Neural cell (in vitro differentiated cells): ENCODE measurements around the gene AEBP1. TPM values are rescaled to one million over a fixed set of nuclear protein-coding genes. Genes with fewer than 3 reads are reported as not detected.

Experiments
- H2AFZ ChIP-seq: fragments of 200-600, 300-800 bp; sonication (generic), shearing (Covaris generic); 2 replicates; pipeline ENCODE4 v1.6.0; 2014; ENCODE audit warnings: low read depth, mild to moderate bottlenecking, antibody characterized with exemption, low read length, moderate library complexity
- H3F3A ChIP-seq: fragments of 200-600 bp; shearing (Covaris generic); 2 replicates; pipeline ENCODE4 v1.6.1; 2016; ENCODE audit warnings: mild to moderate bottlenecking, moderate library complexity, mixed read lengths, antibody characterized with exemption, low read length; ENCODE audit not compliant: insufficient read depth, poor library complexity, severe bottlenecking
- H3K27ac ChIP-seq: fragments of 200-600, 300-800 bp; sonication (generic), shearing (Covaris generic); 2 replicates; pipeline ENCODE4 v1.5.1; 2014; ENCODE audit warnings: mild to moderate bottlenecking, low read length, moderate library complexity
- H3K27me3 ChIP-seq: fragments of 300-800, 200-600 bp; sonication (generic), shearing (Covaris generic); 2 replicates; pipeline ENCODE4 v1.6.0; 2014; ENCODE audit warnings: mild to moderate bottlenecking, low read depth, low read length, moderate library complexity; ENCODE audit not compliant: insufficient read depth
- H3K36me3 ChIP-seq: fragments of 300-800, 200-600 bp; sonication (generic), shearing (Covaris generic); 2 replicates; pipeline ENCODE4 v1.5.1; 2014; ENCODE audit warnings: mild to moderate bottlenecking, antibody characterized with exemption, low read length, moderate library complexity; ENCODE audit not compliant: insufficient read depth
- H3K4me2 ChIP-seq: fragments of 300-800, 200-600 bp; sonication (generic), shearing (Covaris generic); 2 replicates; pipeline ENCODE4 v1.6.0; 2014; ENCODE audit warnings: mild to moderate bottlenecking, low read length
- H3K4me3 ChIP-seq: fragments of 300-800, 200-600 bp; sonication (generic), shearing (Covaris generic); 2 replicates; pipeline ENCODE4 v1.5.1; 2014; ENCODE audit warnings: mild to moderate bottlenecking, low read length, moderate library complexity
- H3K79me2 ChIP-seq: fragments of 200-600 bp; shearing (Covaris generic); replicated peaks from 2 replicates; pipeline ENCODE4 v1.6.0; 2014; ENCODE audit warnings: mild to moderate bottlenecking, low read length, moderate library complexity; ENCODE audit not compliant: insufficient read depth
- H3K9ac ChIP-seq: fragments of 300-800, 200-600 bp; sonication (generic), shearing (Covaris generic); 2 replicates; pipeline ENCODE4 v1.6.1; 2016; ENCODE audit warnings: mild to moderate bottlenecking, low read length, mixed read lengths
- H3K9me2 ChIP-seq: fragments of 200-600 bp; shearing (Covaris generic); 2 replicates; pipeline ENCODE4 v1.6.1; 2016; ENCODE audit warnings: mild to moderate bottlenecking, low read length, mixed read lengths; ENCODE audit not compliant: insufficient read depth
- H3K9me3 ChIP-seq: fragments of 200-600, 300-800 bp; sonication (generic), shearing (Covaris generic); 2 replicates; pipeline ENCODE4 v1.6.1; 2016; ENCODE audit warnings: mild to moderate bottlenecking, mixed run types, low read length, moderate library complexity, mixed read lengths
- H4K20me1 ChIP-seq: fragments of 200-600 bp; shearing (Covaris generic); 2 replicates; pipeline ENCODE4 v1.6.1; 2016; ENCODE audit warnings: mild to moderate bottlenecking, mixed run types; ENCODE audit not compliant: insufficient read depth
- EP300 ChIP-seq: fragments of 450-650 bp; conservative IDR thresholded peaks from 2 replicates; pipeline ENCODE4 v1.6.1; 2014; ENCODE audit warnings: antibody characterized with exemption, mild to moderate bottlenecking, moderate library complexity; ENCODE audit not compliant: poor library complexity, severe bottlenecking
- EZH2 ChIP-seq: fragments of 200-600, 300-800 bp; shearing (Covaris generic), sonication (generic); IDR thresholded peaks from 2 replicates; pipeline ENCODE4 v1.6.1; 2014; ENCODE audit warnings: antibody characterized with exemption, low read length, borderline replicate concordance, mild to moderate bottlenecking; ENCODE audit not compliant: insufficient read depth, poor library complexity, severe bottlenecking
- MXI1 ChIP-seq: fragments of 450-650 bp; conservative IDR thresholded peaks from 2 replicates; pipeline ENCODE4 v1.6.1; 2014; ENCODE audit warnings: antibody characterized with exemption, mild to moderate bottlenecking; ENCODE audit not compliant: poor library complexity, severe bottlenecking
- POLR2AphosphoS5 ChIP-seq: IDR thresholded peaks from 2 replicates; pipeline ENCODE4 v1.6.1; 2012
- RAD21 ChIP-seq: fragments of 450-650 bp; conservative IDR thresholded peaks from 2 replicates; pipeline ENCODE4 v1.6.1; 2014; ENCODE audit warnings: antibody characterized with exemption, mild to moderate bottlenecking, moderate library complexity
- SMC3 ChIP-seq: fragments of 450-650 bp; conservative IDR thresholded peaks from 2 replicates; pipeline ENCODE4 v1.6.1; 2014; ENCODE audit warnings: antibody characterized with exemption, mild to moderate bottlenecking, moderate library complexity; ENCODE audit not compliant: poor library complexity
- TAF1 ChIP-seq: IDR thresholded peaks from 2 replicates; pipeline ENCODE4 v1.6.1; 2012; ENCODE audit warnings: low read depth
- polyA plus RNA-seq: library from polyadenylated mRNA; depleted of rRNA; stranded (reverse); fragments of >200 nt; gene quantifications from 2 replicates; pipeline ENCODE4 v1.2.3, GENCODE V29; 2014
- TF ChIP-seq, protein P1 (sequence below): IDR thresholded peaks from 2 replicates; pipeline ENCODE4 v1.6.1; 2012; ENCODE audit warnings: borderline replicate concordance
- TF ChIP-seq, protein P2 (sequence below): fragments of 450-650 bp; IDR thresholded peaks from 2 replicates; pipeline ENCODE4 v1.5.1; 2014; ENCODE audit warnings: antibody characterized with exemption, mild to moderate bottlenecking, moderate library complexity; ENCODE audit not compliant: poor library complexity, severe bottlenecking

Gene AEBP1
- polyA plus RNA-seq, 1 donor from 2014 or later: 0.30 TPM

- Histone ChIP-seq H3K27ac (no peak overlapping the region), H3K9me3 (no peaks in the 10 kb centered on the region), H2AFZ (no peak overlapping the region), H3K9ac (no peak overlapping the region), H3K9me2 (no peaks in the 10 kb centered on the region), H3K4me3 (no peak overlapping the region), H3K27me3 (no peaks in the 10 kb centered on the region), H3K36me3 (no peaks in the 10 kb centered on the region), H3K4me2 (no peak overlapping the region), H3K79me2 (no peaks in the 10 kb centered on the region), H4K20me1 (no peaks in the 10 kb centered on the region), H3F3A (no peaks in the 10 kb centered on the region)
- TF ChIP-seq, protein P1, sequence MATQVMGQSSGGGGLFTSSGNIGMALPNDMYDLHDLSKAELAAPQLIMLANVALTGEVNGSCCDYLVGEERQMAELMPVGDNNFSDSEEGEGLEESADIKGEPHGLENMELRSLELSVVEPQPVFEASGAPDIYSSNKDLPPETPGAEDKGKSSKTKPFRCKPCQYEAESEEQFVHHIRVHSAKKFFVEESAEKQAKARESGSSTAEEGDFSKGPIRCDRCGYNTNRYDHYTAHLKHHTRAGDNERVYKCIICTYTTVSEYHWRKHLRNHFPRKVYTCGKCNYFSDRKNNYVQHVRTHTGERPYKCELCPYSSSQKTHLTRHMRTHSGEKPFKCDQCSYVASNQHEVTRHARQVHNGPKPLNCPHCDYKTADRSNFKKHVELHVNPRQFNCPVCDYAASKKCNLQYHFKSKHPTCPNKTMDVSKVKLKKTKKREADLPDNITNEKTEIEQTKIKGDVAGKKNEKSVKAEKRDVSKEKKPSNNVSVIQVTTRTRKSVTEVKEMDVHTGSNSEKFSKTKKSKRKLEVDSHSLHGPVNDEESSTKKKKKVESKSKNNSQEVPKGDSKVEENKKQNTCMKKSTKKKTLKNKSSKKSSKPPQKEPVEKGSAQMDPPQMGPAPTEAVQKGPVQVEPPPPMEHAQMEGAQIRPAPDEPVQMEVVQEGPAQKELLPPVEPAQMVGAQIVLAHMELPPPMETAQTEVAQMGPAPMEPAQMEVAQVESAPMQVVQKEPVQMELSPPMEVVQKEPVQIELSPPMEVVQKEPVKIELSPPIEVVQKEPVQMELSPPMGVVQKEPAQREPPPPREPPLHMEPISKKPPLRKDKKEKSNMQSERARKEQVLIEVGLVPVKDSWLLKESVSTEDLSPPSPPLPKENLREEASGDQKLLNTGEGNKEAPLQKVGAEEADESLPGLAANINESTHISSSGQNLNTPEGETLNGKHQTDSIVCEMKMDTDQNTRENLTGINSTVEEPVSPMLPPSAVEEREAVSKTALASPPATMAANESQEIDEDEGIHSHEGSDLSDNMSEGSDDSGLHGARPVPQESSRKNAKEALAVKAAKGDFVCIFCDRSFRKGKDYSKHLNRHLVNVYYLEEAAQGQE: no peak
- no peak for TF ChIP-seq POLR2AphosphoS5
- TF ChIP-seq, protein P2, sequence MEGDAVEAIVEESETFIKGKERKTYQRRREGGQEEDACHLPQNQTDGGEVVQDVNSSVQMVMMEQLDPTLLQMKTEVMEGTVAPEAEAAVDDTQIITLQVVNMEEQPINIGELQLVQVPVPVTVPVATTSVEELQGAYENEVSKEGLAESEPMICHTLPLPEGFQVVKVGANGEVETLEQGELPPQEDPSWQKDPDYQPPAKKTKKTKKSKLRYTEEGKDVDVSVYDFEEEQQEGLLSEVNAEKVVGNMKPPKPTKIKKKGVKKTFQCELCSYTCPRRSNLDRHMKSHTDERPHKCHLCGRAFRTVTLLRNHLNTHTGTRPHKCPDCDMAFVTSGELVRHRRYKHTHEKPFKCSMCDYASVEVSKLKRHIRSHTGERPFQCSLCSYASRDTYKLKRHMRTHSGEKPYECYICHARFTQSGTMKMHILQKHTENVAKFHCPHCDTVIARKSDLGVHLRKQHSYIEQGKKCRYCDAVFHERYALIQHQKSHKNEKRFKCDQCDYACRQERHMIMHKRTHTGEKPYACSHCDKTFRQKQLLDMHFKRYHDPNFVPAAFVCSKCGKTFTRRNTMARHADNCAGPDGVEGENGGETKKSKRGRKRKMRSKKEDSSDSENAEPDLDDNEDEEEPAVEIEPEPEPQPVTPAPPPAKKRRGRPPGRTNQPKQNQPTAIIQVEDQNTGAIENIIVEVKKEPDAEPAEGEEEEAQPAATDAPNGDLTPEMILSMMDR: no peak
- TF ChIP-seq TAF1: no peak
- TF ChIP-seq MXI1: no peak
- TF ChIP-seq EP300: no peak
- TF ChIP-seq RAD21: no peak
- no peak for TF ChIP-seq SMC3
- no peak for TF ChIP-seq EZH2
These were observed 53.3 kb downstream of the AEBP1 start for GRCh38 chr7:44157116-44158080.

- no peak for TF ChIP-seq MXI1
- TF ChIP-seq POLR2AphosphoS5: no peak
- TF ChIP-seq, protein P2: no peak
- TF ChIP-seq RAD21: no peak
- TF ChIP-seq SMC3: no peak
- TF ChIP-seq TAF1: no peak
- TF ChIP-seq, protein P1: no peak
- no peak for TF ChIP-seq EP300
- no peak for TF ChIP-seq EZH2
- Histone ChIP-seq H4K20me1 (no peaks in the 10 kb centered on the region), H3K9me2 (no peaks in the 10 kb centered on the region), H3K36me3 (no peaks in the 10 kb centered on the region), H3K79me2 (no peaks in the 10 kb centered on the region), H3K9me3 (no peaks in the 10 kb centered on the region), H2AFZ (no peak overlapping the region), H3F3A (no peaks in the 10 kb centered on the region), H3K9ac (no peak overlapping the region), H3K27me3 (no peaks in the 10 kb centered on the region), H3K27ac (no peak overlapping the region), H3K4me2 (no peak overlapping the region), H3K4me3 (no peak overlapping the region)
These were observed 54.1 kb downstream of the AEBP1 start for GRCh38 chr7:44158096-44158872.
